Stimulated activated CD8-positive, alpha-beta memory T cell treated with anti-CD3 and anti-CD28 coated beads, Interleukin-4, amount 100 ng/mL, for 48 hours (primary cell): ENCODE measurements around the gene SELENOI.

Experiments
- DNase-seq: peaks from one replicate; pipeline ENCODE4 v3.0.0-alpha.2; 2020

SELENOI gene

GRCh38 chr2:26412091-26412673 lies 66.2 kb downstream of the SELENOI start:
- DNase-seq: peak; percentile 40

- DNase-seq: no peak
These were observed 68.4 kb downstream of the SELENOI start for GRCh38 chr2:26414311-26414710.

- no peak for DNase-seq
These were observed 76.0 kb downstream of the SELENOI start for GRCh38 chr2:26421961-26422360.

GRCh38 chr2:26422947-26423629 lies 77.1 kb downstream of the SELENOI start:
- no peak for DNase-seq

GRCh38 chr2:26423750-26424149 lies 77.8 kb downstream of the SELENOI start:
- no peak for DNase-seq

GRCh38 chr2:26424221-26424620 lies 78.3 kb downstream of the SELENOI start:
- no peak for DNase-seq

- no peak for DNase-seq
These were observed 82.9 kb downstream of the SELENOI start for GRCh38 chr2:26428846-26429245.

GRCh38 chr2:26429779-26430578 lies 84.0 kb downstream of the SELENOI start:
- DNase-seq: no peak

GRCh38 chr2:26430826-26431225 lies 84.9 kb downstream of the SELENOI start:
- no peak for DNase-seq

- no peak for DNase-seq
These were observed 86.4 kb downstream of the SELENOI start for GRCh38 chr2:26432363-26432762.

GRCh38 chr2:26432859-26433258 lies 86.9 kb downstream of the SELENOI start:
- no peak for DNase-seq

- DNase-seq: no peak
These were observed 89.2 kb downstream of the SELENOI start for GRCh38 chr2:26435106-26435505.

GRCh38 chr2:26438526-26438925 lies 92.6 kb downstream of the SELENOI start:
- DNase-seq: no peak

- DNase-seq: no peak
These were observed 93.0 kb downstream of the SELENOI start for GRCh38 chr2:26438926-26439325.

GRCh38 chr2:26442301-26442700 lies 96.4 kb downstream of the SELENOI start:
- DNase-seq: no peak

- DNase-seq: no peak
These were observed 96.8 kb downstream of the SELENOI start for GRCh38 chr2:26442707-26443106.

- DNase-seq: no peak
These were observed 98.3 kb downstream of the SELENOI start for GRCh38 chr2:26444236-26444635.
